Measurements from ENCODE around the gene AKT2. TPM values are rescaled to one million over a fixed set of nuclear protein-coding genes. Genes with fewer than 3 reads are reported as not detected.

AKT2 gene
- total and polyA plus RNA-seq, 2 of the 8 experiments (the other 6 are each of a cell fraction or from before 2014, with no cell fraction given) = 151 to 183 TPM

- TF ChIP-seq CHD7 (IDR thresholded peaks at IDR 0.05; ENCODE audit: insufficient replicate concordance, low read length) = no peak
Measured at GRCh38 chr19:40286971-40287421, 1.9 kb upstream of the AKT2 start (continued).

All from H1 (cell line).